ENCODE data around the gene CLEC5A. TPM values are rescaled to one million over a fixed set of nuclear protein-coding genes. Genes with fewer than 3 reads are reported as not detected.

Gene CLEC5A
- total RNA-seq, 4 donors from 2014 or later, result 0.34 TPM; not detected in 3

GRCh38 chr7:141945356-141945755 is 1.4 kb downstream of the CLEC5A start:
- TF ChIP-seq CTCF (IDR thresholded peaks at IDR 0.05; ENCODE audit: low read depth), result no peak

- TF ChIP-seq CTCF (IDR thresholded peaks at IDR 0.05; ENCODE audit: low read depth), result no peak
Observed at GRCh38 chr7:141944811-141945210, 2.0 kb downstream of the CLEC5A start.

GRCh38 chr7:141943846-141944245 is 2.9 kb downstream of the CLEC5A start:
- no peak for TF ChIP-seq CTCF (IDR thresholded peaks at IDR 0.05; ENCODE audit: low read depth)

- TF ChIP-seq CTCF (IDR thresholded peaks at IDR 0.05; ENCODE audit: low read depth), result no peak
Observed at GRCh38 chr7:141941075-141941474, 5.7 kb downstream of the CLEC5A start.

- TF ChIP-seq CTCF (IDR thresholded peaks at IDR 0.05; ENCODE audit: low read depth), result no peak
Observed at GRCh38 chr7:141930211-141930610, 16.6 kb downstream of the CLEC5A start.

- no peak for TF ChIP-seq CTCF (IDR thresholded peaks at IDR 0.05; ENCODE audit: low read depth)
Observed at GRCh38 chr7:141928845-141929195, 18.0 kb downstream of the CLEC5A start.

- TF ChIP-seq CTCF (IDR thresholded peaks at IDR 0.05; ENCODE audit: low read depth), result no peak
Observed at GRCh38 chr7:141928146-141928844, 18.5 kb downstream of the CLEC5A start.

All from subcutaneous adipose tissue (tissue), 4 donors.